Measurements from ENCODE around the gene RAB14. TPM values are rescaled to one million over a fixed set of nuclear protein-coding genes. Genes with fewer than 3 reads are reported as not detected.

Gene RAB14
- total RNA-seq, 1 donor from 2014 or later = 104 TPM

- Histone ChIP-seq H3K27ac (no peak overlapping the region), H3K4me1 (no peaks in the 10 kb centered on the region), H3K27me3 (no peaks in the 10 kb centered on the region), H3K9me3 (no peaks in the 10 kb centered on the region), H3K4me3 (no peak overlapping the region), H3K36me3 (no peaks in the 10 kb centered on the region)
- DNase-seq (no peak), ATAC-seq (no peak)
- TF ChIP-seq, protein P1, sequence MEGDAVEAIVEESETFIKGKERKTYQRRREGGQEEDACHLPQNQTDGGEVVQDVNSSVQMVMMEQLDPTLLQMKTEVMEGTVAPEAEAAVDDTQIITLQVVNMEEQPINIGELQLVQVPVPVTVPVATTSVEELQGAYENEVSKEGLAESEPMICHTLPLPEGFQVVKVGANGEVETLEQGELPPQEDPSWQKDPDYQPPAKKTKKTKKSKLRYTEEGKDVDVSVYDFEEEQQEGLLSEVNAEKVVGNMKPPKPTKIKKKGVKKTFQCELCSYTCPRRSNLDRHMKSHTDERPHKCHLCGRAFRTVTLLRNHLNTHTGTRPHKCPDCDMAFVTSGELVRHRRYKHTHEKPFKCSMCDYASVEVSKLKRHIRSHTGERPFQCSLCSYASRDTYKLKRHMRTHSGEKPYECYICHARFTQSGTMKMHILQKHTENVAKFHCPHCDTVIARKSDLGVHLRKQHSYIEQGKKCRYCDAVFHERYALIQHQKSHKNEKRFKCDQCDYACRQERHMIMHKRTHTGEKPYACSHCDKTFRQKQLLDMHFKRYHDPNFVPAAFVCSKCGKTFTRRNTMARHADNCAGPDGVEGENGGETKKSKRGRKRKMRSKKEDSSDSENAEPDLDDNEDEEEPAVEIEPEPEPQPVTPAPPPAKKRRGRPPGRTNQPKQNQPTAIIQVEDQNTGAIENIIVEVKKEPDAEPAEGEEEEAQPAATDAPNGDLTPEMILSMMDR (IDR thresholded peaks at IDR 0.05) = no peak
- intact Hi-C loops (cut with DNase I) = loop anchor here (5.0 kb wide), 1 partner anchor 169 kb away; no protein-coding TSS in a partner anchor
Measured at GRCh38 chr9:121227862-121228261, 26.2 kb upstream of the RAB14 start.

- ATAC-seq (no peak), DNase-seq (no peak)
- intact Hi-C loops (cut with DNase I) = loop anchor here (5.0 kb wide), 1 partner anchor 171 kb away; no protein-coding TSS in a partner anchor
- Histone ChIP-seq H3K36me3 (no peaks in the 10 kb centered on the region), H3K4me1 (peaks cover 5% of the 10 kb centered on the region), H3K27ac (no peak overlapping the region), H3K4me3 (no peak overlapping the region), H3K9me3 (no peaks in the 10 kb centered on the region), H3K27me3 (no peaks in the 10 kb centered on the region)
- TF ChIP-seq, protein P1 (IDR thresholded peaks at IDR 0.05) = no peak
Measured at GRCh38 chr9:121226175-121226574, 24.5 kb upstream of the RAB14 start.

DNA sequence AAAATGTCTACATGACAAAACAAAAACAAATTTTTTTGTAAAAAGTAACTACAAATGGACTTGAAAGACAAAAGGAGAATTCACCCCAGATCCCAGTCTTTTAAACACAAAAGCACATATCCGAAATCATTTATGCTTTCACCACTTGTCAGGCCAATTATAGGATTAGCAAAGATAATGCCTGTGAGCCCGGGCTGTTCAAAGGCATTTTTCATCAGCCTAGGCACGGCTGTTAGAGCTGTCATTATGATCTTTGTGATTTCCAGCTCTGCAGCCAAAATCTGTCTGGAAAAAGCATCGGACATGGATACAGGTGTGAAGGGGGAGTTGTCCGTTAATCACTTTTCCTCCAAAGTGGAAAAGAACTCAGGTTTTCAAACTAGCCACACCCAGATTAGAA, 23.6 kb upstream of the RAB14 start:
- no peaks in the 10 kb centered on the region for H3K9me3 ChIP-seq
- H3K4me1 ChIP-seq = peaks cover 5% of the 10 kb centered on the region
- H3K4me3 ChIP-seq = no peak overlapping the region
- DNase-seq = no peak
- intact Hi-C loops (cut with DNase I) = loop anchor here (5.0 kb wide), 1 partner anchor 172 kb away; no protein-coding TSS in a partner anchor
- no peak for ATAC-seq
- no peaks in the 10 kb centered on the region for H3K36me3 ChIP-seq
- TF ChIP-seq, protein P1 (IDR thresholded peaks at IDR 0.05) = no peak
- H3K27ac ChIP-seq = no peak overlapping the region
- H3K27me3 ChIP-seq = no peaks in the 10 kb centered on the region

DNA sequence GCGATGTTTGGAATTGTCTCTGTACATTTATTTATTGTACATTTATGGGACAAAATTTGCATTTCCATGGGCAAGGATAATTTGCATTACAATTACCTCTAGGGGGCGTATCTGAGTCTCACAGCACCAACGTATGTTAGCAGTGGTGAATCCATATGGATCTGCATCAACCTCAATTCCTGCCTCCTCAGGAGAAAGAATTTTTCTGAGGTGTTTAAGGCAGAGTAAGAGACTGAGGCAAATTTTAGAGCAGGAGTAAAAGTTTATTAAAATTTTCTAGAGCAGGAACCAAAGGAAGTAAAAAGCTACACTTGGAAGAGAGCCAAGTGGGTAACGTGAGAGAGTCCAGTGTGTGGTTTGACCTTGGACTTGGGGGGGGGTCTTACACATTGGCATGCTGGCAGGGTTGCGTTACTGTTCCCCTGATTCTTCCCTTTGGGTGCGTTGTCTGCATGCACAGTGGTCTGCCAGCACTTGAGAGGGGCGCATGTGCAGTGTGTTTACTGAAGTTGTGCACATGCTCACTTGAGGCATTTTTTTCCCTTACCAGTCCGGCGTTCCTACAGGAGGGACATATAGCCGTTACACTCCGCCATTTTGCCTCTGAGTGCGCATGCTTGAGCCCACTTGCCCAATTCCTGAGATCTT, 21.0 kb upstream of the RAB14 start:
- DNase-seq = no peak
- Histone ChIP-seq H3K9me3 (no peaks in the 10 kb centered on the region), H3K4me1 (peaks cover 5% of the 10 kb centered on the region), H3K27me3 (no peaks in the 10 kb centered on the region), H3K27ac (no peak overlapping the region), H3K4me3 (no peak overlapping the region), H3K36me3 (no peaks in the 10 kb centered on the region)
- intact Hi-C loops (cut with DNase I) = no loop called here
- TF ChIP-seq, protein P1 (IDR thresholded peaks at IDR 0.05) = peak; percentile 73
- peak; percentile 65 for ATAC-seq

DNA sequence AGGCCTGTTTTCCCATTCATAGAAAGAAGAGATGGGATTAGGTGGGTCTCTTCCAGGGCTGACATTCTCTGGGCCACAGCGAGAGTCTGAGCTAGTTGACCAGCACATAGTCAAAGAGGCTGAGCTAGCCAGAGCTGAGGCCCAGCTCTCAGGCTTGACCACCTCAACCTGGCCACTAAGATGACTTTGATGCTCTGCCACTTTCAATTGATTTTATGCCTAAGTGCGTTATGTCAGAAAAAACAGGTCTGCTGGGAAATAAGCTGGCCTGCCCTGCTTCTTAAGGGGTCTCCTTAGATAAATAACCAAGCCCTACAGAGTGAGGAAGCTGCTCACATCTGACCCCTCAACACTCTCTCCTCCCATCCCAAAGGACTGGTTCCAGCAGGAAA, 20.0 kb upstream of the RAB14 start:
- H3K4me3 ChIP-seq = no peak overlapping the region
- H3K27me3 ChIP-seq = no peaks in the 10 kb centered on the region
- TF ChIP-seq, protein P1 (IDR thresholded peaks at IDR 0.05) = no peak
- intact Hi-C loops (cut with DNase I) = no loop called here
- no peak overlapping the region for H3K27ac ChIP-seq
- no peaks in the 10 kb centered on the region for H3K36me3 ChIP-seq
- H3K9me3 ChIP-seq = no peaks in the 10 kb centered on the region
- H3K4me1 ChIP-seq = peaks cover 5% of the 10 kb centered on the region
- DNase-seq (no peak), ATAC-seq (no peak)
